Testis (tissue), 3 donors: ENCODE measurements around the gene IFT52. TPM values are rescaled to one million over a fixed set of nuclear protein-coding genes. Genes with fewer than 3 reads are reported as not detected.

ENCODE experiments used
- DNase-seq: peaks from one replicate; pipeline ENCODE4 v3.0.0-alpha.2; 2019
- H3K27ac ChIP-seq, 2 donors: fragments of 200-600 bp; sonication (generic); one replicate each; pipeline ENCODE4 v1.5.1; 2019
- H3K27me3 ChIP-seq: fragments of 200-600 bp; sonication (generic); one replicate; pipeline ENCODE4 v1.5.1; 2019
- H3K36me3 ChIP-seq: fragments of 200-600 bp; sonication (generic); one replicate; pipeline ENCODE4 v1.5.1; 2017; ENCODE audit warnings: low read depth; ENCODE audit errors: missing control alignments
- H3K4me1 ChIP-seq: fragments of 200-600 bp; sonication (generic); one replicate; pipeline ENCODE4 v1.5.1; 2019
- H3K4me3 ChIP-seq, 2 donors: fragments of 200-600 bp; sonication (generic); one replicate each; pipeline ENCODE4 v1.5.1; 2017 to 2019
- H3K9me3 ChIP-seq: fragments of 200-600 bp; sonication (generic); one replicate; pipeline ENCODE4 v1.5.1; 2017
- POLR2A ChIP-seq: fragments of 450-650 bp; IDR thresholded peaks from one replicate; pipeline ENCODE4 v1.6.1; 2017; ENCODE audit warnings: antibody characterized with exemption, mild to moderate bottlenecking, moderate library complexity
- WGBS, 2 donors: methylation state at CpG; one replicate each; pipeline ENCODE4 v1.1.5; 2018; 5-methylcytosine and 5-hydroxymethylcytosine counted together
- intact Hi-C: fragments of 100-400 bp; cut with DNase I; formaldehyde crosslinking; loops from one replicate; pipeline ENCODE4 v1.15.1; 2023; ENCODE audit warnings: low total_unique reads
- polyA plus RNA-seq: library from polyadenylated mRNA; stranded (reverse); fragments of 350-450 nt; fragmentation: Illumina TruSeq; extraction: RNeasy Lipid Tissue Mini Kit (QIAGEN cat#74804); gene quantifications from one replicate; pipeline ENCODE4 v1.2.3, GENCODE V29; 2014; ENCODE audit warnings: low read depth, low replicate concordance; ENCODE audit not compliant: insufficient read depth
- total RNA-seq, 2 donors: library from RNA; depleted of rRNA; stranded (reverse); fragments of >200 nt; gene quantifications; one replicate each; pipeline ENCODE4 v1.2.3, GENCODE V29; 2016
- TF ChIP-seq, protein P1 (sequence below), 3 experiments: fragments of 450-650 bp in 2 of 3; fragments of 200-600 bp in 1 of 3; sonication (generic) in 1 of 3; IDR thresholded peaks; one replicate each; pipeline ENCODE4 v1.5.1; 2016 to 2019; ENCODE audit warnings: antibody characterized with exemption in 3 of 3, mild to moderate bottlenecking in 2 of 3, moderate library complexity in 1 of 3

IFT52 gene
- total and polyA plus RNA-seq, 3 donors from 2014 or later = 57.1 to 94.2 (median 67.3) TPM

DNA sequence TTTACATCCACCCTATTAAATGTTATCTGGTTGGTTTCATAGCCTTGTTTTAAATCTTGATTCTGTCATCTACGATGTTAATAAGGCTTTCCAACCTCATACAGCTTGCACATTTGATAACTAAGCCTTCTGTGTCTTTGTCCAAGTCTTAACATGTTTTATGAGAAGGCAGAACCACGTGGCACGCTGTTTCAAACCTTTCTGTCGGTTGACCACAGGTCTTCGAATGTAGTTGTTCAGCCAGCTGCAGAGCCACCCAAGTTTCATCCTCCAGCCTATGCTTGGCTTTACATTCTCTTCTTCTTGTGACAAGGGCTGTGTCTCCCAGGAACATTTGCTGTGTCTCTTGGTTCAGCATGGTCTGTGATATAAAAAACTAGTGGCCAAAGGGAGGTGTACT, 47.6 kb upstream of the IFT52 start:
- DNase-seq = no peak
- Histone ChIP-seq H3K27ac (no peak overlapping the region), H3K9me3 (no peaks in the 10 kb centered on the region), H3K36me3 (no peaks in the 10 kb centered on the region), H3K27me3 (no peaks in the 10 kb centered on the region), H3K4me3 (no peak overlapping the region), H3K4me1 (no peaks in the 10 kb centered on the region)
- TF ChIP-seq POLR2A = no peak
- TF ChIP-seq, protein P1, sequence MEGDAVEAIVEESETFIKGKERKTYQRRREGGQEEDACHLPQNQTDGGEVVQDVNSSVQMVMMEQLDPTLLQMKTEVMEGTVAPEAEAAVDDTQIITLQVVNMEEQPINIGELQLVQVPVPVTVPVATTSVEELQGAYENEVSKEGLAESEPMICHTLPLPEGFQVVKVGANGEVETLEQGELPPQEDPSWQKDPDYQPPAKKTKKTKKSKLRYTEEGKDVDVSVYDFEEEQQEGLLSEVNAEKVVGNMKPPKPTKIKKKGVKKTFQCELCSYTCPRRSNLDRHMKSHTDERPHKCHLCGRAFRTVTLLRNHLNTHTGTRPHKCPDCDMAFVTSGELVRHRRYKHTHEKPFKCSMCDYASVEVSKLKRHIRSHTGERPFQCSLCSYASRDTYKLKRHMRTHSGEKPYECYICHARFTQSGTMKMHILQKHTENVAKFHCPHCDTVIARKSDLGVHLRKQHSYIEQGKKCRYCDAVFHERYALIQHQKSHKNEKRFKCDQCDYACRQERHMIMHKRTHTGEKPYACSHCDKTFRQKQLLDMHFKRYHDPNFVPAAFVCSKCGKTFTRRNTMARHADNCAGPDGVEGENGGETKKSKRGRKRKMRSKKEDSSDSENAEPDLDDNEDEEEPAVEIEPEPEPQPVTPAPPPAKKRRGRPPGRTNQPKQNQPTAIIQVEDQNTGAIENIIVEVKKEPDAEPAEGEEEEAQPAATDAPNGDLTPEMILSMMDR (IDR thresholded peaks at IDR 0.05) = no peak
- WGBS, 2 donors = 89 to 90% methylated on average over 5 of the region's 5 CpGs
- intact Hi-C loops = no loop called here

DNA sequence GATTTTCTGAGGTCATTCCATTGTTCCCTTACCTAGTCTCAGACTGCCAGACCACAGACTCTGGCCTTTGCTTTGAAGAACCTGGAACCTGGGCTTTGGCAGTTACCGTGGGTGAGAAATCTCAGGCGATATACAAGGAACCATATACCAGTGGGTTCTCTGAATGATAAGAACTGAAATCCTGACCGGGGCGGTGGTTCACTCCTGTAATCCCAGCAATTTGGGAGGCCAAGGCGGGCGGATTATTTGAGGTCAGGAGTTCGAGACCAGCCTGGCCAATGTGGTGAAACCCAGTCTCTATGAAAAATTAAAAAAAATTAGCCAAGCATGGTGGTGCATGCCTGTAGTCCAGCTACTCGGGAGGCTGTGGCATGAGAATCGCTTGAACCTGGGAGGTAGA, 46.2 kb upstream of the IFT52 start:
- Histone ChIP-seq H3K4me3 (no peak overlapping the region), H3K27me3 (no peaks in the 10 kb centered on the region), H3K4me1 (no peaks in the 10 kb centered on the region), H3K27ac (no peak overlapping the region), H3K36me3 (no peaks in the 10 kb centered on the region), H3K9me3 (no peaks in the 10 kb centered on the region)
- intact Hi-C loops = no loop called here
- DNase-seq = no peak
- 87 to 95% methylated on average over 9 of the region's 9 CpGs for WGBS, 2 donors
- TF ChIP-seq POLR2A = no peak
- TF ChIP-seq, protein P1 (IDR thresholded peaks at IDR 0.05) = no peak

DNA sequence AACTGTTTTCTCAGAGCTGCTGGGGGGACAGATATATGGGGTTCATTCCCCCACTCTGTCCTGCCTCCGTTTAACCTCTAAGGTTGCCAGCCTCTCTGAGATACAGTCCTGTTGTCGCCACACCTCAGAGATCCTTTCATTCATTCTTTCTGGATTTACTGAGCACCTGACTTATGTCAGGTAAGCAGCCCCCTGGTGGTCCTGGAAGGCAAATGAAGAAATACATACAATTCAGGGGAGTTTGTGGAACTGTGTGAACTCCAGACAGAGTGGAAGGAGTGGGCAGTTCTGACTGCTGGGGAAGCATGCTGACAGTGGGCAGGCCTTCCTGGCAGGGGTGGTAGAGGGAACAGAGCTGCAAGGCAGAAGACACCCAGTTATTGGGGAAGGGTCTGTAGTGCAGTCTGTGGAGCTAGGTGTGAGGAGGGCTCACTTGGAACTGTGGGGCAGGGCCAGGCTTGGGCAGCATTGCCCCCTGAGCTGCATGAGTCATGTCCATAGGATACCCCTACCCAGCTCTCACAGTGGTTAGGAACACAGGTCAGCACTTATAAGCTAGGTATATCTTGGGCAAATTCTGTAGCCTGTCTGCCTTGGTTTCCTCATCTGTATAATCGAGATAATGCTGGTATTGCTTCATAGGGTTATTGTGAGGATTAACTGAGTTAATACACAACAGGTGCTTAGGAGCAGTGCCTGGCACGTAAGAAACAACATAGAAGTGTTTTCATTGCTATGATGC, 44.7 kb upstream of the IFT52 start:
- DNase-seq = no peak
- TF ChIP-seq, protein P1 (IDR thresholded peaks at IDR 0.05) = no peak
- TF ChIP-seq POLR2A = no peak
- Histone ChIP-seq H3K4me1 (peaks cover 14% of the 10 kb centered on the region), H3K9me3 (no peaks in the 10 kb centered on the region), H3K27me3 (no peaks in the 10 kb centered on the region), H3K27ac (no peak overlapping the region), H3K4me3 (no peak overlapping the region), H3K36me3 (no peaks in the 10 kb centered on the region)
- WGBS, 2 donors = 93 to 96% methylated on average over 4 of the region's 4 CpGs
- intact Hi-C loops = no loop called here

DNA sequence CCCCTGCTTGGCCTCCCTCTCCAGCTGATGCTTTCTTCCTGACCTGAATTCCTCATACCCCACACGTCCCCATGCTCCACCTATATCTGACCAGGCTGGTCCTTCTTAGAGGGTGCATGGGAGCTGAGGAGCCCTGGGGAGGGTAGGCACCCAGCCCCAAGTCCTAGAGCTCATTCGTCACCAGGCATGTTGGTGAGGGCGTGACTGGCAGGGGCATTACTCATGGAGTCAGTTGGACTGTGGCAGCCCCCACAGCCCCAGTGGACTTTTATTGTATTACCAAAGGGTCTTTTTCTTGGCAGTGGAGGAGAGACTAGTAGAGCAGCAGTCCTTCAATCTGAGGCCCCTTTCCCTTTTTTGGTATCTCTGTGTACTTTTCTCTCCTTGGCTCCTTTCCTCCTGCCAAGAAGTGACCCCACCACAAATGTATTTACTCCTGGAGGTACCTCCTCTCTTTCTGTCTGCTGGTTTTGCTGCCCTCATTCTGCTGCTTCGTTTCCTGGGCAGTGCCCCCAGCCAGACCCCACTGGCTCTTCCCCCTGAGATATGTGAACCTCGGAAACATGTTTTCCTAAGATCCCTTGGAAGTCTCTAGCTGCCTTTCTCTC, 42.4 kb upstream of the IFT52 start:
- no peak for DNase-seq
- Histone ChIP-seq H3K36me3 (no peaks in the 10 kb centered on the region), H3K4me1 (peaks cover 21% of the 10 kb centered on the region), H3K27ac (no peak overlapping the region), H3K27me3 (no peaks in the 10 kb centered on the region), H3K4me3 (no peak overlapping the region), H3K9me3 (no peaks in the 10 kb centered on the region)
- 85 to 89% methylated on average over 4 to 5 of the region's 5 CpGs for WGBS, 2 donors
- intact Hi-C loops = no loop called here
- TF ChIP-seq POLR2A = no peak
- TF ChIP-seq, protein P1 (IDR thresholded peaks at IDR 0.05) = no peak
